K562 (cell line): ENCODE measurements around the gene SERPINE1.

Source experiments
- BDP1 ChIP-seq: IDR thresholded peaks from 3 replicates; pipeline ENCODE4 v1.6.1; 2011; ENCODE audit not compliant: insufficient read length, insufficient read depth
- CBX5 ChIP-seq: IDR thresholded peaks from 2 replicates; pipeline ENCODE4 v1.6.1; 2014; ENCODE audit warnings: low read depth, borderline replicate concordance
- CSDE1 ChIP-seq, 2 experiments: fragments of 450-650 bp; IDR thresholded peaks; 2 replicates each; pipeline ENCODE4 v1.6.1; 2016; ENCODE audit warnings: mild to moderate bottlenecking in 1 of 2
- GTF2F1 ChIP-seq: IDR thresholded peaks from 2 replicates; pipeline ENCODE4 v1.6.1; 2011; ENCODE audit warnings: low read depth, low read length, improper control_type of control experiment
- MBD2 ChIP-seq: sonication (generic); IDR thresholded peaks from 2 replicates; pipeline ENCODE4 v1.6.1; 2016; ENCODE audit warnings: low read depth, borderline replicate concordance
- MTF1 ChIP-seq: fragments of 250-450 bp; sonication (Bioruptor Pico); IDR thresholded peaks from 2 replicates; pipeline ENCODE4 v1.9.0; 2021; ENCODE audit warnings: moderate library complexity, mild to moderate bottlenecking, inconsistent platforms, borderline replicate concordance
- NCOA2 ChIP-seq, 2 experiments: fragments of 450-650 bp; IDR thresholded peaks; 2 replicates each; pipeline ENCODE4 v1.6.1; 2018; ENCODE audit warnings: mild to moderate bottlenecking in 2 of 2, moderate library complexity in 1 of 2; ENCODE audit not compliant: partially characterized antibody in 2 of 2
- ZNF146 ChIP-seq: IDR thresholded peaks from one replicate; pipeline ENCODE4 v1.6.1; 2018; ENCODE audit warnings: missing compliant biosample characterization; ENCODE audit not compliant: unreplicated experiment
- TF ChIP-seq, protein P1 (sequence below), 3 experiments: IDR thresholded peaks in 2 of 3; conservative IDR thresholded peaks in 1 of 3; 2 replicates each; pipeline ENCODE4 v1.5.1; 2011 to 2012; ENCODE audit warnings: low read length in 3 of 3, mild to moderate bottlenecking in 3 of 3, control low read depth in 2 of 3, improper control_type of control experiment in 1 of 3, inconsistent platforms in 1 of 3, low read depth in 1 of 3, mixed read lengths in 1 of 3, moderate library complexity in 1 of 3; ENCODE audit not compliant: insufficient read depth in 2 of 3
- TF ChIP-seq, protein P2 (sequence below): sonication (generic); formaldehyde crosslinking; IDR thresholded peaks from 2 replicates; pipeline ENCODE4 v1.8.1; 2022; ENCODE audit warnings: missing genetic modification reagents
- TF ChIP-seq, protein P3 (sequence below): sonication (generic); formaldehyde crosslinking; IDR thresholded peaks from 2 replicates; pipeline ENCODE4 v1.9.0; 2022; ENCODE audit warnings: mild to moderate bottlenecking, missing genetic modification reagents
- TF ChIP-seq, protein P4 (sequence below), 3 experiments: fragments of 200-800 bp in 1 of 3; sonication (Bioruptor generic) in 1 of 3; sonication (generic) in 1 of 3; formaldehyde crosslinking in 1 of 3; IDR thresholded peaks; 2 replicates each; pipeline versions ENCODE4 v1.6.1 to v1.8.0; 2016 to 2022; ENCODE audit warnings: mild to moderate bottlenecking in 2 of 3, missing compliant biosample characterization in 2 of 3, missing genetic modification characterization in 2 of 3, missing genetic modification reagents in 1 of 3
- TF ChIP-seq, protein P5 (sequence below): sonication (generic); formaldehyde crosslinking; IDR thresholded peaks from 2 replicates; pipeline ENCODE4 v1.8.1; 2023; ENCODE audit warnings: mild to moderate bottlenecking, missing genetic modification reagents, moderate library complexity

DNA sequence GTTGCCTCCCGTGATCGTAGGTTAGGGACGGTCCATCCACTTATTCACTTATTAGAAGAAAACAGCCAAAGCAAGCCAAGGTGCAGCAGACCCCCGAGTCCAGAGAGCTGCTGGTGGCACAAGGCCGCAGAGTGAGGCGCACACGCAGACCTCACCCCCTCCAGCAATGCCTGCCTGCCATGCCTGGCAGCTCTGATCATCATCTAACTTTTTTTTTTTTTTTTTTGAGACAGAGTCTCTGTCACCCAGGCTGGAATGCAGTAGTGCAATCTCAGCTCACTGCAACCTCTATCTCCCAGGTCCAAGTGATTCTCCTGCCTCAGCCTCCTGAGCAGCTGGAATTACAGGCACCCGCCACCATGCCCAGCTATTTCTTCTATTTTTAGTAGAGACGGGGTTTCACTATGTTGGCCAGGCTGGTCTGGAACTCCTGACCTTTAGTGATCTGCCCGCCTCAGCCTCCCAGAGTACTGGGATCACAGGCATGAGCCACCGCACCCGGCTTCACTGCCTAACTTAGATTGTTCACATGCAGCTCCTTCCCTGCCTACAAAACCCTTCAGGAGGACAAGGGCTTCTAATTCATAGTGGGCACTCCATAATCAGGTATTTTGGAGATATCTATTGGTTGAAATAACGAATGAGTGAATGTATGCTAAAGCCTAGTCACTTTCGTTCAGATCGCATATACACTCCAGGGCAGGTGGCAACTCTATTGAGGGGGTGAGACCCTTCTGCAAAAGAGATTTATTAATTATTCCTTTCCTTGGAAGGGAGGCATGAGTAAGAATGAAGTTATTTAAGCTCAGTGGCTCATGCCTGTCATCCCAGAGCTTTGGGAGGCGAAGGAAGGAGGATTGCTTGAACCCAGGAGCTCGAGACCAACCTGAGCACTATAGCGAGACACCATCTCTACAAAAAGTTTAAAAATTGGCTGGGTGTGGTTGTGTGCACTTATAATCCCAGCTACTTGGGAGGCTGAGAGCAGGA, 25.8 kb upstream of the SERPINE1 start:
- TF ChIP-seq, protein P1, sequence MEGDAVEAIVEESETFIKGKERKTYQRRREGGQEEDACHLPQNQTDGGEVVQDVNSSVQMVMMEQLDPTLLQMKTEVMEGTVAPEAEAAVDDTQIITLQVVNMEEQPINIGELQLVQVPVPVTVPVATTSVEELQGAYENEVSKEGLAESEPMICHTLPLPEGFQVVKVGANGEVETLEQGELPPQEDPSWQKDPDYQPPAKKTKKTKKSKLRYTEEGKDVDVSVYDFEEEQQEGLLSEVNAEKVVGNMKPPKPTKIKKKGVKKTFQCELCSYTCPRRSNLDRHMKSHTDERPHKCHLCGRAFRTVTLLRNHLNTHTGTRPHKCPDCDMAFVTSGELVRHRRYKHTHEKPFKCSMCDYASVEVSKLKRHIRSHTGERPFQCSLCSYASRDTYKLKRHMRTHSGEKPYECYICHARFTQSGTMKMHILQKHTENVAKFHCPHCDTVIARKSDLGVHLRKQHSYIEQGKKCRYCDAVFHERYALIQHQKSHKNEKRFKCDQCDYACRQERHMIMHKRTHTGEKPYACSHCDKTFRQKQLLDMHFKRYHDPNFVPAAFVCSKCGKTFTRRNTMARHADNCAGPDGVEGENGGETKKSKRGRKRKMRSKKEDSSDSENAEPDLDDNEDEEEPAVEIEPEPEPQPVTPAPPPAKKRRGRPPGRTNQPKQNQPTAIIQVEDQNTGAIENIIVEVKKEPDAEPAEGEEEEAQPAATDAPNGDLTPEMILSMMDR (IDR thresholded peaks at IDR 0.05 in 2 of 3, conservative IDR thresholded peaks at IDR 0.05 in 1 of 3; ENCODE audit: insufficient read depth in 2 of 3, low read depth in 1 of 3, low read length in 3 of 3): no peak
- TF ChIP-seq, protein P2, sequence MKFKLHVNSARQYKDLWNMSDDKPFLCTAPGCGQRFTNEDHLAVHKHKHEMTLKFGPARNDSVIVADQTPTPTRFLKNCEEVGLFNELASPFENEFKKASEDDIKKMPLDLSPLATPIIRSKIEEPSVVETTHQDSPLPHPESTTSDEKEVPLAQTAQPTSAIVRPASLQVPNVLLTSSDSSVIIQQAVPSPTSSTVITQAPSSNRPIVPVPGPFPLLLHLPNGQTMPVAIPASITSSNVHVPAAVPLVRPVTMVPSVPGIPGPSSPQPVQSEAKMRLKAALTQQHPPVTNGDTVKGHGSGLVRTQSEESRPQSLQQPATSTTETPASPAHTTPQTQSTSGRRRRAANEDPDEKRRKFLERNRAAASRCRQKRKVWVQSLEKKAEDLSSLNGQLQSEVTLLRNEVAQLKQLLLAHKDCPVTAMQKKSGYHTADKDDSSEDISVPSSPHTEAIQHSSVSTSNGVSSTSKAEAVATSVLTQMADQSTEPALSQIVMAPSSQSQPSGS: no peak
- TF ChIP-seq, protein P3, sequence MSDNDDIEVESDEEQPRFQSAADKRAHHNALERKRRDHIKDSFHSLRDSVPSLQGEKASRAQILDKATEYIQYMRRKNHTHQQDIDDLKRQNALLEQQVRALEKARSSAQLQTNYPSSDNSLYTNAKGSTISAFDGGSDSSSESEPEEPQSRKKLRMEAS (CRISPR knock-in tag): no peak
- TF ChIP-seq MTF1 (CRISPR knock-in tag): no peak
- TF ChIP-seq, protein P4, sequence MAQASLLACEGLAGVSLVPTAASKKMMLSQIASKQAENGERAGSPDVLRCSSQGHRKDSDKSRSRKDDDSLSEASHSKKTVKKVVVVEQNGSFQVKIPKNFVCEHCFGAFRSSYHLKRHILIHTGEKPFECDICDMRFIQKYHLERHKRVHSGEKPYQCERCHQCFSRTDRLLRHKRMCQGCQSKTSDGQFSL (CRISPR knock-in tag; IDR thresholded peaks at IDR 0.05): no peak
- TF ChIP-seq, protein P4 (tag; IDR thresholded peaks at IDR 0.05): 0 out of 4 replicates have a peak, but pooled peaks of 1 of the 2 experiments have one; percentile 24
- TF ChIP-seq BDP1: no peak
- no peak for TF ChIP-seq NCOA2 (IDR thresholded peaks at IDR 0.05; ENCODE audit: partially characterized antibody in 2 of 2)
- no peak for TF ChIP-seq CSDE1 (IDR thresholded peaks at IDR 0.05)
- TF ChIP-seq ZNF146 (CRISPR knock-in tag): no peak
- TF ChIP-seq, protein P5, sequence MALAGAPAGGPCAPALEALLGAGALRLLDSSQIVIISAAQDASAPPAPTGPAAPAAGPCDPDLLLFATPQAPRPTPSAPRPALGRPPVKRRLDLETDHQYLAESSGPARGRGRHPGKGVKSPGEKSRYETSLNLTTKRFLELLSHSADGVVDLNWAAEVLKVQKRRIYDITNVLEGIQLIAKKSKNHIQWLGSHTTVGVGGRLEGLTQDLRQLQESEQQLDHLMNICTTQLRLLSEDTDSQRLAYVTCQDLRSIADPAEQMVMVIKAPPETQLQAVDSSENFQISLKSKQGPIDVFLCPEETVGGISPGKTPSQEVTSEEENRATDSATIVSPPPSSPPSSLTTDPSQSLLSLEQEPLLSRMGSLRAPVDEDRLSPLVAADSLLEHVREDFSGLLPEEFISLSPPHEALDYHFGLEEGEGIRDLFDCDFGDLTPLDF: no peak
- no peak for TF ChIP-seq GTF2F1
- no peak for TF ChIP-seq MBD2
- no peak for TF ChIP-seq CBX5
